22Rv1 (cell line): Measurements from ENCODE around the gene PRSS2.

Experiments
- H3K27ac ChIP-seq: fragments of 450-650 bp; 2 replicates; pipeline ENCODE4 v1.5.1; 2017
- CTCF ChIP-seq: fragments of 450-650 bp; IDR thresholded peaks from 2 replicates; pipeline ENCODE4 v1.5.1; 2017; ENCODE audit warnings: mild to moderate bottlenecking
- ZFX ChIP-seq: fragments of 450-650 bp; IDR thresholded peaks from 2 replicates; pipeline ENCODE4 v1.6.1; 2017; ENCODE audit warnings: antibody characterized with exemption, borderline replicate concordance

PRSS2 gene

GRCh38 chr7:142806957-142807356 is 36.2 kb downstream of the PRSS2 start:
- no peak for TF ChIP-seq CTCF
- no peak for TF ChIP-seq ZFX
- no peak overlapping the region for H3K27ac ChIP-seq

- no peak for TF ChIP-seq ZFX
- no peak for TF ChIP-seq CTCF
- no peak overlapping the region for H3K27ac ChIP-seq
Observed at GRCh38 chr7:142807855-142808460, 37.2 kb downstream of the PRSS2 start.

GRCh38 chr7:142808461-142808801 is 37.7 kb downstream of the PRSS2 start:
- TF ChIP-seq CTCF (no peak), ZFX (no peak)
- no peak overlapping the region for H3K27ac ChIP-seq

- H3K27ac ChIP-seq: no peak overlapping the region
- TF ChIP-seq CTCF (no peak), ZFX (no peak)
Observed at GRCh38 chr7:142808802-142809583, 38.2 kb downstream of the PRSS2 start.

GRCh38 chr7:142809671-142810070 is 38.9 kb downstream of the PRSS2 start:
- TF ChIP-seq CTCF (no peak), ZFX (no peak)
- H3K27ac ChIP-seq: no peak overlapping the region

- TF ChIP-seq CTCF (peak; percentile 84), ZFX (no peak)
- H3K27ac ChIP-seq: no peak overlapping the region
Observed at GRCh38 chr7:142811154-142811737, 40.5 kb downstream of the PRSS2 start.
